Neural cell (in vitro differentiated cells): ENCODE results near the gene HERC3. TPM values are rescaled to one million over a fixed set of nuclear protein-coding genes. Genes with fewer than 3 reads are reported as not detected.
A peak's percentile ranks its signal among the peaks of the same experiment; 100 is the strongest.

Experiments
- H2AFZ ChIP-seq: fragments of 200-600, 300-800 bp; sonication (generic), shearing (Covaris generic); 2 replicates; pipeline ENCODE4 v1.6.0; 2014; ENCODE audit warnings: low read depth, mild to moderate bottlenecking, antibody characterized with exemption, low read length, moderate library complexity
- H3F3A ChIP-seq: fragments of 200-600 bp; shearing (Covaris generic); 2 replicates; pipeline ENCODE4 v1.6.1; 2016; ENCODE audit warnings: mild to moderate bottlenecking, moderate library complexity, mixed read lengths, antibody characterized with exemption, low read length; ENCODE audit not compliant: insufficient read depth, poor library complexity, severe bottlenecking
- H3K27ac ChIP-seq: fragments of 200-600, 300-800 bp; sonication (generic), shearing (Covaris generic); 2 replicates; pipeline ENCODE4 v1.5.1; 2014; ENCODE audit warnings: mild to moderate bottlenecking, low read length, moderate library complexity
- H3K27me3 ChIP-seq: fragments of 300-800, 200-600 bp; sonication (generic), shearing (Covaris generic); 2 replicates; pipeline ENCODE4 v1.6.0; 2014; ENCODE audit warnings: mild to moderate bottlenecking, low read depth, low read length, moderate library complexity; ENCODE audit not compliant: insufficient read depth
- H3K36me3 ChIP-seq: fragments of 300-800, 200-600 bp; sonication (generic), shearing (Covaris generic); 2 replicates; pipeline ENCODE4 v1.5.1; 2014; ENCODE audit warnings: mild to moderate bottlenecking, antibody characterized with exemption, low read length, moderate library complexity; ENCODE audit not compliant: insufficient read depth
- H3K4me2 ChIP-seq: fragments of 300-800, 200-600 bp; sonication (generic), shearing (Covaris generic); 2 replicates; pipeline ENCODE4 v1.6.0; 2014; ENCODE audit warnings: mild to moderate bottlenecking, low read length
- H3K4me3 ChIP-seq: fragments of 300-800, 200-600 bp; sonication (generic), shearing (Covaris generic); 2 replicates; pipeline ENCODE4 v1.5.1; 2014; ENCODE audit warnings: mild to moderate bottlenecking, low read length, moderate library complexity
- H3K79me2 ChIP-seq: fragments of 200-600 bp; shearing (Covaris generic); replicated peaks from 2 replicates; pipeline ENCODE4 v1.6.0; 2014; ENCODE audit warnings: mild to moderate bottlenecking, low read length, moderate library complexity; ENCODE audit not compliant: insufficient read depth
- H3K9ac ChIP-seq: fragments of 300-800, 200-600 bp; sonication (generic), shearing (Covaris generic); 2 replicates; pipeline ENCODE4 v1.6.1; 2016; ENCODE audit warnings: mild to moderate bottlenecking, low read length, mixed read lengths
- H3K9me2 ChIP-seq: fragments of 200-600 bp; shearing (Covaris generic); 2 replicates; pipeline ENCODE4 v1.6.1; 2016; ENCODE audit warnings: mild to moderate bottlenecking, low read length, mixed read lengths; ENCODE audit not compliant: insufficient read depth
- H3K9me3 ChIP-seq: fragments of 200-600, 300-800 bp; sonication (generic), shearing (Covaris generic); 2 replicates; pipeline ENCODE4 v1.6.1; 2016; ENCODE audit warnings: mild to moderate bottlenecking, mixed run types, low read length, moderate library complexity, mixed read lengths
- H4K20me1 ChIP-seq: fragments of 200-600 bp; shearing (Covaris generic); 2 replicates; pipeline ENCODE4 v1.6.1; 2016; ENCODE audit warnings: mild to moderate bottlenecking, mixed run types; ENCODE audit not compliant: insufficient read depth
- CTCF ChIP-seq: fragments of 450-650 bp; IDR thresholded peaks from 2 replicates; pipeline ENCODE4 v1.5.1; 2014; ENCODE audit warnings: antibody characterized with exemption, mild to moderate bottlenecking, moderate library complexity; ENCODE audit not compliant: poor library complexity, severe bottlenecking
- EP300 ChIP-seq: fragments of 450-650 bp; conservative IDR thresholded peaks from 2 replicates; pipeline ENCODE4 v1.6.1; 2014; ENCODE audit warnings: antibody characterized with exemption, mild to moderate bottlenecking, moderate library complexity; ENCODE audit not compliant: poor library complexity, severe bottlenecking
- EZH2 ChIP-seq: fragments of 200-600, 300-800 bp; shearing (Covaris generic), sonication (generic); IDR thresholded peaks from 2 replicates; pipeline ENCODE4 v1.6.1; 2014; ENCODE audit warnings: antibody characterized with exemption, low read length, borderline replicate concordance, mild to moderate bottlenecking; ENCODE audit not compliant: insufficient read depth, poor library complexity, severe bottlenecking
- MXI1 ChIP-seq: fragments of 450-650 bp; conservative IDR thresholded peaks from 2 replicates; pipeline ENCODE4 v1.6.1; 2014; ENCODE audit warnings: antibody characterized with exemption, mild to moderate bottlenecking; ENCODE audit not compliant: poor library complexity, severe bottlenecking
- POLR2AphosphoS5 ChIP-seq: IDR thresholded peaks from 2 replicates; pipeline ENCODE4 v1.6.1; 2012
- RAD21 ChIP-seq: fragments of 450-650 bp; conservative IDR thresholded peaks from 2 replicates; pipeline ENCODE4 v1.6.1; 2014; ENCODE audit warnings: antibody characterized with exemption, mild to moderate bottlenecking, moderate library complexity
- REST ChIP-seq: IDR thresholded peaks from 2 replicates; pipeline ENCODE4 v1.6.1; 2012; ENCODE audit warnings: borderline replicate concordance
- SMC3 ChIP-seq: fragments of 450-650 bp; conservative IDR thresholded peaks from 2 replicates; pipeline ENCODE4 v1.6.1; 2014; ENCODE audit warnings: antibody characterized with exemption, mild to moderate bottlenecking, moderate library complexity; ENCODE audit not compliant: poor library complexity
- TAF1 ChIP-seq: IDR thresholded peaks from 2 replicates; pipeline ENCODE4 v1.6.1; 2012; ENCODE audit warnings: low read depth
- polyA plus RNA-seq: library from polyadenylated mRNA; depleted of rRNA; stranded (reverse); fragments of >200 nt; gene quantifications from 2 replicates; pipeline ENCODE4 v1.2.3, GENCODE V29; 2014

Gene HERC3
- polyA plus RNA-seq, 1 donor from 2014 or later = 49.2 TPM

GRCh38 chr4:88693792-88694191, 101.5 kb downstream of the HERC3 start:
- Histone ChIP-seq H3K27me3 (no peaks in the 10 kb centered on the region), H3K4me3 (no peak overlapping the region), H2AFZ (no peak overlapping the region), H3K36me3 (no peaks in the 10 kb centered on the region), H3K27ac (no peak overlapping the region), H3K9ac (no peak overlapping the region), H3K9me3 (no peaks in the 10 kb centered on the region), H3F3A (no peaks in the 10 kb centered on the region), H3K4me2 (no peak overlapping the region), H4K20me1 (no peaks in the 10 kb centered on the region), H3K9me2 (no peaks in the 10 kb centered on the region), H3K79me2 (no peaks in the 10 kb centered on the region)
- TF ChIP-seq RAD21 (no peak), REST (no peak), EP300 (no peak)

GRCh38 chr4:88696630-88697029, 104.3 kb downstream of the HERC3 start:
- no peaks in the 10 kb centered on the region for H3K9me2 ChIP-seq
- TF ChIP-seq SMC3 (no peak), EZH2 (no peak), MXI1 (no peak), EP300 (no peak), POLR2AphosphoS5 (no peak), RAD21 (no peak), REST (no peak), CTCF (no peak), TAF1 (no peak)
- H3K27ac ChIP-seq = peak overlapping the region; percentile 59
- H3K9ac ChIP-seq = peak overlapping the region; percentile 61
- H3K4me2 ChIP-seq = peak overlapping the region; percentile 13
- H3K27me3 ChIP-seq = no peaks in the 10 kb centered on the region
- H3K36me3 ChIP-seq = no peaks in the 10 kb centered on the region
- peak overlapping the region; percentile 67 for H3K4me3 ChIP-seq
- no peaks in the 10 kb centered on the region for H3F3A ChIP-seq
- no peaks in the 10 kb centered on the region for H3K9me3 ChIP-seq
- H2AFZ ChIP-seq = no peak overlapping the region
- H3K79me2 ChIP-seq = no peaks in the 10 kb centered on the region
- no peaks in the 10 kb centered on the region for H4K20me1 ChIP-seq
